ENCODE data around the gene TMEM204. TPM values are rescaled to one million over a fixed set of nuclear protein-coding genes. Genes with fewer than 3 reads are reported as not detected.

The TMEM204 gene
- total RNA-seq, 1 experiment from 2014 or later: not detected

- no peak for TF ChIP-seq EZH2 (IDR thresholded peaks at IDR 0.05; ENCODE audit: borderline replicate concordance, low read depth, low read length, poor library complexity, severe bottlenecking)
- no peak for TF ChIP-seq CTCF (conservative IDR thresholded peaks at IDR 0.05; ENCODE audit: low read depth, low read length)
- CTCF ChIA-PET: no interaction called here
- no peak overlapping the region for H3K4me3 ChIP-seq (ENCODE audit: low read depth, low read length, poor library complexity, severe bottlenecking)
- POLR2A ChIA-PET (ENCODE audit: low non-redundant PET): no interaction called here
- H3K9me3 ChIP-seq (ENCODE audit: low read depth, low read length, poor library complexity, severe bottlenecking): no peaks in the 10 kb centered on the region
- no peaks in the 10 kb centered on the region for H3K27me3 ChIP-seq (replicated peaks; ENCODE audit: insufficient read depth, low read depth, low read length, poor library complexity)
- H3K4me1 ChIP-seq (ENCODE audit: insufficient read depth, low read length, poor library complexity, severe bottlenecking): no peaks in the 10 kb centered on the region
- no TSS peak for BruUV-seq (replicated peaks)
- intact Hi-C loops (cut with micrococcal nuclease; ENCODE audit: unreplicated experiment): no loop called here
- no peak overlapping the region for H3K27ac ChIP-seq (ENCODE audit: low read depth, low read length, poor library complexity, severe bottlenecking)
- DNase-seq (ENCODE audit: low spot score): no peak
- H3K36me3 ChIP-seq (ENCODE audit: insufficient read depth, low read length, poor library complexity, severe bottlenecking): no peaks in the 10 kb centered on the region
These were observed 1.2 kb upstream of the TMEM204 start for GRCh38 chr16:1532081-1532760.

- ChIA-PET POLR2A (ENCODE audit: low non-redundant PET) (no interaction called here), CTCF (no interaction called here)
- intact Hi-C loops (cut with micrococcal nuclease; ENCODE audit: unreplicated experiment): no loop called here
- Histone ChIP-seq H3K4me1 (ENCODE audit: insufficient read depth, low read length, poor library complexity, severe bottlenecking) (no peaks in the 10 kb centered on the region), H3K9me3 (ENCODE audit: low read depth, low read length, poor library complexity, severe bottlenecking) (no peaks in the 10 kb centered on the region), H3K27me3 (replicated peaks; ENCODE audit: insufficient read depth, low read depth, low read length, poor library complexity) (no peaks in the 10 kb centered on the region), H3K27ac (ENCODE audit: low read depth, low read length, poor library complexity, severe bottlenecking) (no peak overlapping the region), H3K36me3 (ENCODE audit: insufficient read depth, low read length, poor library complexity, severe bottlenecking) (no peaks in the 10 kb centered on the region), H3K4me3 (ENCODE audit: low read depth, low read length, poor library complexity, severe bottlenecking) (no peak overlapping the region)
- BruUV-seq (replicated peaks): no TSS peak
- no peak for TF ChIP-seq EZH2 (IDR thresholded peaks at IDR 0.05; ENCODE audit: borderline replicate concordance, low read depth, low read length, poor library complexity, severe bottlenecking)
- TF ChIP-seq CTCF (conservative IDR thresholded peaks at IDR 0.05; ENCODE audit: low read depth, low read length): no peak
- no peak for DNase-seq (ENCODE audit: low spot score)
These were observed 695 bp upstream of the TMEM204 start for GRCh38 chr16:1532771-1533170.

- H3K36me3 ChIP-seq (ENCODE audit: insufficient read depth, low read length, poor library complexity, severe bottlenecking): no peaks in the 10 kb centered on the region
- H3K9me3 ChIP-seq (ENCODE audit: low read depth, low read length, poor library complexity, severe bottlenecking): no peaks in the 10 kb centered on the region
- H3K27ac ChIP-seq (ENCODE audit: low read depth, low read length, poor library complexity, severe bottlenecking): no peak overlapping the region
- intact Hi-C loops (cut with micrococcal nuclease; ENCODE audit: unreplicated experiment): no loop called here
- no peaks in the 10 kb centered on the region for H3K27me3 ChIP-seq (replicated peaks; ENCODE audit: insufficient read depth, low read depth, low read length, poor library complexity)
- ChIA-PET CTCF (no interaction called here), POLR2A (ENCODE audit: low non-redundant PET) (no interaction called here)
- TF ChIP-seq EZH2 (IDR thresholded peaks at IDR 0.05; ENCODE audit: borderline replicate concordance, low read depth, low read length, poor library complexity, severe bottlenecking) (no peak), CTCF (conservative IDR thresholded peaks at IDR 0.05; ENCODE audit: low read depth, low read length) (no peak)
- DNase-seq (ENCODE audit: low spot score): no peak
- no peak overlapping the region for H3K4me3 ChIP-seq (ENCODE audit: low read depth, low read length, poor library complexity, severe bottlenecking)
- no TSS peak for BruUV-seq (replicated peaks)
- H3K4me1 ChIP-seq (ENCODE audit: insufficient read depth, low read length, poor library complexity, severe bottlenecking): no peaks in the 10 kb centered on the region
These were observed 855 bp downstream of the TMEM204 start for GRCh38 chr16:1534021-1535020.
